ENCODE measurements around the gene ANKRD44.

ANKRD44 gene

GRCh38 chr2:196959734-196960338 lies 350.7 kb downstream of the ANKRD44 start:
- Histone ChIP-seq H3K27me3 (ENCODE audit: insufficient read depth, poor library complexity, severe bottlenecking) (no peaks in the 10 kb centered on the region), H3K27ac (ENCODE audit: poor library complexity, severe bottlenecking) (no peak overlapping the region), H3K9me3 (ENCODE audit: severe bottlenecking) (no peaks in the 10 kb centered on the region), H3K36me3 (ENCODE audit: low read depth) (no peaks in the 10 kb centered on the region), H3K4me3 (ENCODE audit: severe bottlenecking) (no peak overlapping the region), H3K4me1 (ENCODE audit: insufficient read depth, poor library complexity, severe bottlenecking) (no peaks in the 10 kb centered on the region)
- no peak for TF ChIP-seq CTCF (IDR thresholded peaks at IDR 0.05; ENCODE audit: poor library complexity, severe bottlenecking)
- DNase-seq (ENCODE audit: low spot score) = no peak
- no peak for ATAC-seq (ENCODE audit: low read depth)

GRCh38 chr2:196959281-196959680 lies 351.3 kb downstream of the ANKRD44 start:
- no peaks in the 10 kb centered on the region for H3K9me3 ChIP-seq (ENCODE audit: severe bottlenecking)
- no peaks in the 10 kb centered on the region for H3K4me1 ChIP-seq (ENCODE audit: insufficient read depth, poor library complexity, severe bottlenecking)
- no peak for TF ChIP-seq CTCF (IDR thresholded peaks at IDR 0.05; ENCODE audit: poor library complexity, severe bottlenecking)
- H3K4me3 ChIP-seq (ENCODE audit: severe bottlenecking) = no peak overlapping the region
- no peaks in the 10 kb centered on the region for H3K27me3 ChIP-seq (ENCODE audit: insufficient read depth, poor library complexity, severe bottlenecking)
- ATAC-seq (ENCODE audit: low read depth) = no peak
- H3K27ac ChIP-seq (ENCODE audit: poor library complexity, severe bottlenecking) = no peak overlapping the region
- no peak for DNase-seq (ENCODE audit: low spot score)
- H3K36me3 ChIP-seq (ENCODE audit: low read depth) = no peaks in the 10 kb centered on the region

DNA sequence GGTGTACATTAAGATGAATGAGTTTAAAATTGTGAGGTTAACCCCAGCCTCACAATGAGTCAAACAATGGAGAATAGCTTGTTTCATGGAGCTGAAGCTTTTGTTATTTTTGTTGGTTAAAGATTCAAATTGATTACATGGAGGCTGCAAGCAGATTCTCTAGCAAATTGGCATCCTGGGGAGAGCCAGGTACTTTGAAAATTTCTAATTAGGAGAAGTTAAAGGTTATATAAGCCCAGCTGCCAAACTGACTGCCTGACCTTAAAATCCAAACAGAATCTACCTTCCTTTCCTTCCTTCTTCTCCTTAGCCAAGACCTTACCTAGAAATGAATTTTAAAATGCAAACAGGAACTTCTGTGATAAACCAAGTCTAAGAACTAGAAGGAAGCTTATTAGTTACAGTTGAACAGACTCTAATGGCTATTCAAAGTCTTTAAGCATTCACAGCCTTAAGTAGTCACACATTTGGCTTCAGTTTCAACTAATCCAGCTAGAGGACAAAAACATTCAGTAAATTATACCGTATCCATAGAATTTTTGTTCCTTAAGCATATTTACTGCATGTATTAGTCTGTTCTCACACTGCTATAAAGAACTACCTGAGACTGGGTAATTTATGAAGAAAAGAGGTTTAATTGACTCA lies 352.6 kb downstream of the ANKRD44 start:
- Histone ChIP-seq H3K9me3 (ENCODE audit: severe bottlenecking) (no peaks in the 10 kb centered on the region), H3K27ac (ENCODE audit: poor library complexity, severe bottlenecking) (no peak overlapping the region), H3K27me3 (ENCODE audit: insufficient read depth, poor library complexity, severe bottlenecking) (no peaks in the 10 kb centered on the region), H3K4me1 (ENCODE audit: insufficient read depth, poor library complexity, severe bottlenecking) (no peaks in the 10 kb centered on the region), H3K4me3 (ENCODE audit: severe bottlenecking) (no peak overlapping the region), H3K36me3 (ENCODE audit: low read depth) (no peaks in the 10 kb centered on the region)
- DNase-seq (ENCODE audit: low spot score) (no peak), ATAC-seq (ENCODE audit: low read depth) (no peak)
- no peak for TF ChIP-seq CTCF (IDR thresholded peaks at IDR 0.05; ENCODE audit: poor library complexity, severe bottlenecking)

DNA sequence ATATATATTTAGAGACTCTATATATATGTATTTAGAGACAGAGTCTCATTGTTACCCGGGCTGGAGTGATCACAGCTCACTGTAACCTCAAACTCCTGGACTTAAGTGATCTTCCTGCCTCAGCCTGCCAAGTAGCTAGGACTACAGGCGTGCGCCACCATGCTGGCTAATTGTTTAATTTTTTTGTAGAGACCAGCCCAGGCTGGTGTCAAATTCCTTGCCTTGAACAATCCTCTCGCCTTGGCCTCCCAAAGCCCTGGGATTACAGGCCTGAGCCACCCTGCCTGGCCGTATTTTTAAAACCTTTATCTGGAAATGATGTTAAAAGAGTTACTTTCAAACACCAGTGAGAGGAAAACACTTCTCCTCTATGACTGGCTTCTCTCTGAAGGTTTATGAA lies 353.1 kb downstream of the ANKRD44 start:
- Histone ChIP-seq H3K36me3 (ENCODE audit: low read depth) (no peaks in the 10 kb centered on the region), H3K9me3 (ENCODE audit: severe bottlenecking) (no peaks in the 10 kb centered on the region), H3K27me3 (ENCODE audit: insufficient read depth, poor library complexity, severe bottlenecking) (no peaks in the 10 kb centered on the region), H3K4me3 (ENCODE audit: severe bottlenecking) (no peak overlapping the region), H3K27ac (ENCODE audit: poor library complexity, severe bottlenecking) (no peak overlapping the region), H3K4me1 (ENCODE audit: insufficient read depth, poor library complexity, severe bottlenecking) (no peaks in the 10 kb centered on the region)
- no peak for ATAC-seq (ENCODE audit: low read depth)
- TF ChIP-seq CTCF (IDR thresholded peaks at IDR 0.05; ENCODE audit: poor library complexity, severe bottlenecking) = no peak
- DNase-seq (ENCODE audit: low spot score) = no peak

DNA sequence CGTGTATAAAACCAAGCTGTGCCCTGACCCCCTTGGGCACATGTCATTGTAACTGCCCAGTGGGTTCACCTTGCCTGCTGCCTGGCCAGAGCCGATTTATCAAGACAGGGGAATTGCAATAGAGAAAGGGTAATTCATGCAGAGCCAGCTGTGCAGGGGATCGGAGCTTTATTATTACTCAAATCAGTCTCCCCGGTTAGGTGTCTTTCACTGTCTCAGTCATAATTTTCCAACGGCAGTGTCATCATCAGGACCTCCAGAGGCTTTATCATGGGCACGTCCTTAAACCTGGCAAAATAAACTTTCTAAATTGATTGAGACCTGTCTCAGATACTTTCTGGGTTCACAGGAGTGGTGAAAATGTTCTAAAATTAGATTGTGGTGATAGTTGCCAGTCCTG lies 354.5 kb downstream of the ANKRD44 start:
- Histone ChIP-seq H3K27ac (ENCODE audit: poor library complexity, severe bottlenecking) (no peak overlapping the region), H3K27me3 (ENCODE audit: insufficient read depth, poor library complexity, severe bottlenecking) (no peaks in the 10 kb centered on the region), H3K36me3 (ENCODE audit: low read depth) (no peaks in the 10 kb centered on the region), H3K4me1 (ENCODE audit: insufficient read depth, poor library complexity, severe bottlenecking) (no peaks in the 10 kb centered on the region), H3K4me3 (ENCODE audit: severe bottlenecking) (no peak overlapping the region), H3K9me3 (ENCODE audit: severe bottlenecking) (no peaks in the 10 kb centered on the region)
- ATAC-seq (ENCODE audit: low read depth) (no peak), DNase-seq (ENCODE audit: low spot score) (no peak)
- no peak for TF ChIP-seq CTCF (IDR thresholded peaks at IDR 0.05; ENCODE audit: poor library complexity, severe bottlenecking)
